ENCODE data around the gene CABCOCO1.
"Not testable (repeated sequence)": the region's sequence is repeated elsewhere in the genome, so short reads cannot be mapped to it uniquely, and the experiment has no call there.

CABCOCO1 gene

GRCh38 chr10:61719906-61720305 lies 57.2 kb downstream of the CABCOCO1 start:
- no peak for DNase-seq

GRCh38 chr10:61721431-61721830 lies 58.7 kb downstream of the CABCOCO1 start:
- no peak for DNase-seq

GRCh38 chr10:61725221-61725620 lies 62.5 kb downstream of the CABCOCO1 start:
- not testable (repeated sequence) for DNase-seq

GRCh38 chr10:61729596-61729995 lies 66.9 kb downstream of the CABCOCO1 start:
- DNase-seq: no peak

- DNase-seq: no peak
These were observed 67.9 kb downstream of the CABCOCO1 start for GRCh38 chr10:61730671-61731070.

GRCh38 chr10:61731638-61732037 lies 68.9 kb downstream of the CABCOCO1 start:
- DNase-seq: no peak

GRCh38 chr10:61732629-61733278 lies 70.0 kb downstream of the CABCOCO1 start:
- DNase-seq: no peak

- DNase-seq: no peak
These were observed 70.7 kb downstream of the CABCOCO1 start for GRCh38 chr10:61733358-61733940.

GRCh38 chr10:61735882-61736281 lies 73.2 kb downstream of the CABCOCO1 start:
- no peak for DNase-seq

- not testable (repeated sequence) for DNase-seq
These were observed 74.7 kb downstream of the CABCOCO1 start for GRCh38 chr10:61737455-61737854.

GRCh38 chr10:61742812-61743211 lies 80.1 kb downstream of the CABCOCO1 start:
- DNase-seq: no peak

GRCh38 chr10:61744469-61744868 lies 81.7 kb downstream of the CABCOCO1 start:
- no peak for DNase-seq

- no peak for DNase-seq
These were observed 83.6 kb downstream of the CABCOCO1 start for GRCh38 chr10:61746377-61746776.

GRCh38 chr10:61747307-61747706 lies 84.6 kb downstream of the CABCOCO1 start:
- no peak for DNase-seq

GRCh38 chr10:61749291-61749690 lies 86.6 kb downstream of the CABCOCO1 start:
- DNase-seq: no peak

GRCh38 chr10:61750943-61751471 lies 88.3 kb downstream of the CABCOCO1 start:
- DNase-seq: peak; percentile 60

GRCh38 chr10:61751599-61751998 lies 88.9 kb downstream of the CABCOCO1 start:
- no peak for DNase-seq

- no peak for DNase-seq
These were observed 89.6 kb downstream of the CABCOCO1 start for GRCh38 chr10:61752111-61753011.

GRCh38 chr10:61753453-61753852 lies 90.7 kb downstream of the CABCOCO1 start:
- DNase-seq: no peak

GRCh38 chr10:61754587-61755550 lies 92.1 kb downstream of the CABCOCO1 start:
- DNase-seq: no peak

- no peak for DNase-seq
These were observed 94.3 kb downstream of the CABCOCO1 start for GRCh38 chr10:61757001-61757400.

Data from activated CD8-positive, alpha-beta memory T cell treated with anti-CD3 and anti-CD28 coated beads, Interleukin-2, amount 50 U/mL, for 4 hours (primary cell).